Skeletal muscle tissue (tissue), 1 donor: ENCODE measurements around the gene HBE1. TPM values are rescaled to one million over a fixed set of nuclear protein-coding genes. Genes with fewer than 3 reads are reported as not detected.

Experiments
- total RNA-seq: library from RNA; depleted of rRNA; stranded (reverse); fragments of >200 nt; gene quantifications from one replicate; pipeline ENCODE4 v1.2.3, GENCODE V29; 2014

The HBE1 gene
- total RNA-seq, 1 donor from 2014 or later: 84.0 TPM

Other genes with a start within 250 kb of the HBE1 start
- not detected for gene OR52J3, start 223.4 kb downstream of the HBE1 start, total RNA-seq
- gene OR52E2, start 210.3 kb downstream of the HBE1 start, total RNA-seq: not detected
- gene OR52E1, start 200.4 kb downstream of the HBE1 start, total RNA-seq: not detected
- gene OR52A5, start 131.6 kb downstream of the HBE1 start, total RNA-seq: not detected
- not detected for gene OR52A1, start 115.2 kb downstream of the HBE1 start, total RNA-seq
- not detected for gene OR51V1, start 69.3 kb downstream of the HBE1 start, total RNA-seq
- 3,814 TPM for gene HBB, start 42.9 kb downstream of the HBE1 start, total RNA-seq
- gene HBD, start 35.5 kb downstream of the HBE1 start, total RNA-seq: not detected
- gene HBG1, start 20.1 kb downstream of the HBE1 start, total RNA-seq: 24.5 TPM
- 17,934 TPM for gene HBG2, start 15.2 kb downstream of the HBE1 start, total RNA-seq
- 0.52 TPM for gene OR51B4, start 32.0 kb upstream of the HBE1 start, total RNA-seq
- not detected for gene OR51B2, start 54.4 kb upstream of the HBE1 start, total RNA-seq
- 0.52 TPM for gene OR51B5, start 73.6 kb upstream of the HBE1 start, total RNA-seq
- not detected for gene OR51B6, start 81.6 kb upstream of the HBE1 start, total RNA-seq
- not detected for gene OR51M1, start 113.9 kb upstream of the HBE1 start, total RNA-seq
- gene OR51Q1, start 152.2 kb upstream of the HBE1 start, total RNA-seq: not detected
- 0.52 TPM for gene OR51I1, start 171.6 kb upstream of the HBE1 start, total RNA-seq
- gene OR51I2, start 179.4 kb upstream of the HBE1 start, total RNA-seq: not detected
- not detected for gene OR52D1, start 218.7 kb upstream of the HBE1 start, total RNA-seq
- gene UBQLN3, start 240.0 kb upstream of the HBE1 start, total RNA-seq: 0.52 TPM
- under 0.01 TPM for gene UBQLNL, start 246.8 kb upstream of the HBE1 start, total RNA-seq